HG03460 (cell line): ENCODE data around the gene CRNKL1.

Experiments used
- ATAC-seq: cut with Tn5 transposase; IDR thresholded peaks from one replicate; pipeline ENCODE4 v1.9.1; 2021; ENCODE audit not compliant: unreplicated experiment

The CRNKL1 gene

GRCh38 chr20:20052074-20052970 is at the start of gene CRNKL1, which contains the start of gene CFAP61:
TSS of gene CRNKL1 (minus strand) at chr20:20052466. CDS start at chr20:20052342, 124 bp downstream.
TSS of gene CFAP61 (plus strand) at chr20:20052532. CDS start at chr20:20056654, 4,122 bp downstream.
- ATAC-seq, result peak; percentile 89

GRCh38 chr20:20100881-20101280 is 48.6 kb upstream of the CRNKL1 start:
- no peak for ATAC-seq

GRCh38 chr20:20096421-20096820 is 44.2 kb upstream of the CRNKL1 start:
- no peak for ATAC-seq

GRCh38 chr20:20095114-20095872 is 43.0 kb upstream of the CRNKL1 start:
- no peak for ATAC-seq

- no peak for ATAC-seq
Measured at GRCh38 chr20:20094410-20094809, 42.1 kb upstream of the CRNKL1 start.

- ATAC-seq, result no peak
Measured at GRCh38 chr20:20092827-20093226, 40.6 kb upstream of the CRNKL1 start.

GRCh38 chr20:20089939-20090338 is 37.7 kb upstream of the CRNKL1 start:
- ATAC-seq, result no peak

GRCh38 chr20:20089018-20089417 is 36.8 kb upstream of the CRNKL1 start:
- no peak for ATAC-seq

GRCh38 chr20:20085812-20086211 is 33.5 kb upstream of the CRNKL1 start:
- no peak for ATAC-seq

- no peak for ATAC-seq
Measured at GRCh38 chr20:20085071-20085470, 32.8 kb upstream of the CRNKL1 start.

GRCh38 chr20:20084296-20084752 is 32.1 kb upstream of the CRNKL1 start:
- peak; percentile 20 for ATAC-seq

- ATAC-seq, result peak; percentile 71
Measured at GRCh38 chr20:20083807-20084206, 31.5 kb upstream of the CRNKL1 start.

GRCh38 chr20:20079102-20079784 is 27.0 kb upstream of the CRNKL1 start:
- no peak for ATAC-seq

- ATAC-seq, result no peak
Measured at GRCh38 chr20:20078041-20078440, 25.8 kb upstream of the CRNKL1 start.

GRCh38 chr20:20076297-20077065 is 24.2 kb upstream of the CRNKL1 start:
- no peak for ATAC-seq

- ATAC-seq, result no peak
Measured at GRCh38 chr20:20075032-20075431, 22.8 kb upstream of the CRNKL1 start.

GRCh38 chr20:20073801-20074371 is 21.6 kb upstream of the CRNKL1 start:
- no peak for ATAC-seq

GRCh38 chr20:20070871-20071726 is 18.8 kb upstream of the CRNKL1 start:
- no peak for ATAC-seq

GRCh38 chr20:20065361-20065760 is 13.1 kb upstream of the CRNKL1 start:
- ATAC-seq, result no peak
